ENCODE data around the gene ZSCAN18. TPM values are rescaled to one million over a fixed set of nuclear protein-coding genes. Genes with fewer than 3 reads are reported as not detected.

The ZSCAN18 gene
- total and polyA plus RNA-seq, 11 donors: 41.9 to 114 (median 71.8) TPM

GRCh38 chr19:58134244-58134643, 36.2 kb upstream of the ZSCAN18 start:
- 95 to 98% (median 97%) methylated on average over 1 of the region's 1 CpG for WGBS, 4 donors
- DNase-seq (no peak), ATAC-seq (no peak)
- no peaks in the 10 kb centered on the region for H3K27me3 ChIP-seq
- intact Hi-C loops (cut with DNase I): no loop called here
- no peaks in the 10 kb centered on the region for H3K4me1 ChIP-seq
- peaks cover 22 to 100% (median 89%) of the 10 kb centered on the region in 9 donors for H3K36me3 ChIP-seq
- H3K9me3 ChIP-seq: peaks cover 4 to 100% (median 90%) of the 10 kb centered on the region in 12 donors
- no peak overlapping the region for H3K27ac ChIP-seq
- TF ChIP-seq POLR2A (IDR thresholded peaks at IDR 0.05) (no peak), CTCF (IDR thresholded peaks at IDR 0.05) (no peak)
- no peak overlapping the region for H3K4me3 ChIP-seq

GRCh38 chr19:58129284-58129683, 31.3 kb upstream of the ZSCAN18 start:
- intact Hi-C loops (cut with DNase I): loop anchor here in 2 of 10 donors (5.0 to 10.0 kb wide), 3 partner anchors 133 to 154 kb away; partner anchors contain the start of gene C19orf18 (in 1 of the 2)
- H3K36me3 ChIP-seq: peaks cover 29 to 85% (median 66%) of the 10 kb centered on the region in 9 donors
- 97 to 100% (median 98%) methylated on average over 3 of the region's 3 CpGs for WGBS, 4 donors

GRCh38 chr19:58128041-58128685, 30.1 kb upstream of the ZSCAN18 start:
- Histone ChIP-seq H3K36me3 (peaks cover 29 to 74% (median 55%) of the 10 kb centered on the region in 9 donors), H3K4me1 (no peaks in the 10 kb centered on the region), H3K27ac (no peak overlapping the region), H3K4me3 (no peak overlapping the region), H3K27me3 (no peaks in the 10 kb centered on the region), H3K9me3 (peaks cover 22 to 100% (median 100%) of the 10 kb centered on the region in 12 donors)
- intact Hi-C loops (cut with DNase I): loop anchor here in 2 of 10 donors (5.0 to 10.0 kb wide), 3 partner anchors 134 to 153 kb away; partner anchors contain the start of gene C19orf18 (in 1 of the 2)
- DNase-seq (no peak), ATAC-seq (no peak)
- 93 to 98% (median 97%) methylated on average over 12 of the region's 12 CpGs for WGBS, 4 donors
- no peak for TF ChIP-seq POLR2A (IDR thresholded peaks at IDR 0.05)
- TF ChIP-seq CTCF (IDR thresholded peaks at IDR 0.05): no peak

More at GRCh38 chr19:58129284-58129683, 31.3 kb upstream of the ZSCAN18 start:
- TF ChIP-seq POLR2A (IDR thresholded peaks at IDR 0.05) (no peak), CTCF (IDR thresholded peaks at IDR 0.05) (no peak)
- Histone ChIP-seq H3K27me3 (no peaks in the 10 kb centered on the region), H3K9me3 (peaks cover 26 to 100% (median 100%) of the 10 kb centered on the region in 12 donors), H3K27ac (no peak overlapping the region), H3K4me1 (no peaks in the 10 kb centered on the region), H3K4me3 (no peak overlapping the region)
- ATAC-seq: no peak
- no peak for DNase-seq

GRCh38 chr19:58123354-58123753, 25.3 kb upstream of the ZSCAN18 start:
- TF ChIP-seq POLR2A (IDR thresholded peaks at IDR 0.05) (no peak), CTCF (IDR thresholded peaks at IDR 0.05) (no peak)
- no peak for DNase-seq
- H3K4me3 ChIP-seq: no peak overlapping the region
- H3K4me1 ChIP-seq: peaks cover 0 to under 1% (median 0%) of the 10 kb centered on the region in 12 donors
- no peak overlapping the region for H3K27ac ChIP-seq
- intact Hi-C loops (cut with DNase I): loop anchor here in 1 of 10 donors (10.0 kb wide), 1 partner anchor 149 kb away; the partner anchor contains the start of gene C19orf18
- peaks cover 12 to 100% (median 96%) of the 10 kb centered on the region in 12 donors for H3K9me3 ChIP-seq
- no peak for ATAC-seq
- peaks cover 5 to 26% (median 14%) of the 10 kb centered on the region in 9 donors for H3K36me3 ChIP-seq
- H3K27me3 ChIP-seq: no peaks in the 10 kb centered on the region
- 61 to 81% (median 72%) methylated on average over 4 to 5 of the region's 5 CpGs for WGBS, 4 donors
